Activated CD4-positive, alpha-beta memory T cell treated with anti-CD3 and anti-CD28 coated beads for 36 hours (primary cell): ENCODE results near the gene MYRF. TPM values are rescaled to one million over a fixed set of nuclear protein-coding genes. Genes with fewer than 3 reads are reported as not detected.
A peak's percentile ranks its signal among the peaks of the same experiment; 100 is the strongest.

Source experiments
- CTCF ChIA-PET: fragments of 350-600 bp; sonication (Branson Sonifier 250); formaldehyde crosslinking; loops from one replicate; lab custom pipeline; 2021; ENCODE audit warnings: antibody characterized with exemption, inconsistent platforms; lab: Charles Lee
- POLR2A ChIA-PET: fragments of 350-600 bp; sonication (Branson Sonifier 250); formaldehyde crosslinking; loops from one replicate; lab custom pipeline; 2021; ENCODE audit warnings: antibody characterized with exemption; lab: Charles Lee
- DNase-seq: peaks from one replicate; pipeline ENCODE4 v3.0.0-alpha.2; 2020
- H3K27ac Mint-ChIP-seq: one replicate; pipeline ENCODE4 v1.8.0; 2021; ENCODE audit warnings: mixed read lengths
- H3K27me3 Mint-ChIP-seq: one replicate; pipeline ENCODE4 v1.8.0; 2021; ENCODE audit warnings: mixed read lengths
- H3K36me3 Mint-ChIP-seq: one replicate; pipeline ENCODE4 v1.8.0; 2021; ENCODE audit warnings: mixed read lengths
- H3K4me1 Mint-ChIP-seq: one replicate; pipeline ENCODE4 v1.8.0; 2021; ENCODE audit warnings: low read depth, mixed read lengths
- H3K4me3 Mint-ChIP-seq: one replicate; pipeline ENCODE4 v1.8.0; 2021; ENCODE audit warnings: mild to moderate bottlenecking, mixed read lengths
- H3K9me3 Mint-ChIP-seq: one replicate; pipeline ENCODE4 v1.8.0; 2021; ENCODE audit warnings: mixed read lengths
- intact Hi-C: fragments of 100-400 bp; cut with micrococcal nuclease; formaldehyde crosslinking; loops from one replicate; pipeline ENCODE4 v1.15.1; 2023
- total RNA-seq, 2 experiments: library from RNA; stranded (reverse); gene quantifications; one replicate each; pipeline ENCODE4 v1.2.3, GENCODE V29; 2021

MYRF gene
- total RNA-seq, 2 experiments from 2014 or later, result 1.2 to 1.4 TPM

DNA sequence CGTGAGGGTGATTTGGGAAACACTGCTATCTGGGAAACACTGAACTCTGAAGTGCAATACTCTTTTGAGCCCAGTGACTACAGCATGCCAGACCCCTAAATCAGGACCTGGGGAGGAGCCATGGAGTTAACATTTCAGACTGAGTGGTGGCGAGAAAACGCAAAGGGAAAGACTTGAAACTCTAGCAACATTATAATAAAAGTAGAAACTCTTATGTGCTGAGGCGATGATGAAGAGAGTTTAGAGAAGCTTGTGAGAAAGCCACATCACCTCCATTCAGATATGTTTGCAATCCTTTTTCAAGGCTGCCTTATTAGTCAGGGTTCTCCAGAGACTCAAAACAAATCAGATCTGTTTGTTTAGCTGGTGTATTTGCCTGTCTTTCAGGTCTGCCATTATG, 42.1 kb downstream of the MYRF start:
- Mint-ChIP-seq H3K27me3 (no peaks in the 10 kb centered on the region), H3K4me3 (no peak overlapping the region), H3K27ac (no peak overlapping the region), H3K36me3 (peaks cover 55% of the 10 kb centered on the region), H3K9me3 (no peaks in the 10 kb centered on the region), H3K4me1 (peaks cover 44% of the 10 kb centered on the region)
- POLR2A ChIA-PET, result no interaction called here
- no peak for DNase-seq
- intact Hi-C loops, result loop anchor here (5.0 kb wide), 1 partner anchor 33 kb away; the partner anchor contains the start of gene FADS2
- CTCF ChIA-PET, result interaction anchor here (3.0 to 5.5 kb wide), 2 partner anchors 287 kb away, joined by 14 to 50 read pairs; no protein-coding TSS in a partner anchor

GRCh38 chr11:61795459-61795858, 43.0 kb downstream of the MYRF start:
- intact Hi-C loops, result no loop called here
- peaks cover 38% of the 10 kb centered on the region for H3K4me1 Mint-ChIP-seq
- no peak for DNase-seq
- ChIA-PET CTCF (interaction anchor here (3.9 to 5.5 kb wide), 5 partner anchors 11 to 312 kb away, joined by 20 to 82 read pairs (median 50); partner anchors contain the start of gene FADS1), POLR2A (no interaction called here)
- no peaks in the 10 kb centered on the region for H3K9me3 Mint-ChIP-seq
- no peak overlapping the region for H3K4me3 Mint-ChIP-seq
- peaks cover 52% of the 10 kb centered on the region for H3K36me3 Mint-ChIP-seq
- H3K27ac Mint-ChIP-seq, result no peak overlapping the region
- no peaks in the 10 kb centered on the region for H3K27me3 Mint-ChIP-seq

- no peak overlapping the region for H3K27ac Mint-ChIP-seq
Observed at GRCh38 chr11:61795876-61796526, 43.6 kb downstream of the MYRF start.

DNA sequence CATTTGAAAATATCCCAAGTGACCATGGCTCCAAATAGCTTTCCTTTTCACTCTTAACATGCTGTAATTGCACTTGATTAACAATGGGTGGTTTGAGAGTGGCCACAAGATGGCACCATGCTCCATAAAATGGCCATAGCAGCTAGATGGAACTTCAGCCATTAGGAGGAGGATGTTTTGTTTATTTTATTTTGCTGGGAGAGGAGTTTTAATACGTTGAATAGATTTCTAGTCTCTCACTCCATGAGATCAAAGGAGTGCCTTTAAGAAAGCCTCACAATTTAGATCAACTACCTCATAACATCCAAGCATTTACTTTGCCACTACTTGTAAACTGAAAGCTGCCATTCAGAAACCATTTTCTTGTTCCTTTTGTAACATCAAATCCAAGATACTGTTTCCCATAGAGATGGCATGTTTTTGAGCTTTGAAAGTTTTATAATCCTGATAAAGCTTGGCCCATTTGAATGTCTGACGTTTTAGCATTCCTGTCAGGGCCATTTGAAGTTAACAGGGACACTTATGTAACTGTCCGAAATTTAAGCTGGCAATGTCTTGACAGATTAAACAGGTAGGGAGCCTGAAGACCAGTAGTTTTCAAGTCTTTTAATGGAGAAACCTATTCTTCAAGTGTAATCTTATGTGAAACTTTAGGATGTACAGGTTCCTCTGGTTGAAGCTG, 45.0 kb downstream of the MYRF start:
- peaks cover 55% of the 10 kb centered on the region for H3K36me3 Mint-ChIP-seq
- CTCF ChIA-PET, result interaction anchor here (0.6 to 5.5 kb wide), 38 partner anchors 9 to 542 kb away, joined by 3 to 82 read pairs (median 4); partner anchors contain the start of genes FADS1, FADS2 and FADS3

More at GRCh38 chr11:61795876-61796526, 43.6 kb downstream of the MYRF start:
- Mint-ChIP-seq H3K9me3 (no peaks in the 10 kb centered on the region), H3K27me3 (no peaks in the 10 kb centered on the region), H3K36me3 (peaks cover 53% of the 10 kb centered on the region), H3K4me1 (peaks cover 35% of the 10 kb centered on the region), H3K4me3 (no peak overlapping the region)
- DNase-seq, result no peak
- ChIA-PET POLR2A (interaction anchor here (0.8 kb wide), 1 partner anchor 22 kb away, joined by 3 read pairs; no protein-coding TSS in a partner anchor), CTCF (interaction anchor here (0.9 to 5.5 kb wide), 8 partner anchors 8 to 325 kb away, joined by 3 to 82 read pairs (median 34); partner anchors contain the start of gene FADS1)
- intact Hi-C loops, result loop anchor here (2.0 kb wide), 2 partner anchors 103 to 313 kb away; no protein-coding TSS in a partner anchor

GRCh38 chr11:61799665-61800284, 47.3 kb downstream of the MYRF start:
- Mint-ChIP-seq H3K4me1 (peaks cover 19% of the 10 kb centered on the region), H3K9me3 (no peaks in the 10 kb centered on the region), H3K4me3 (no peak overlapping the region), H3K27me3 (no peaks in the 10 kb centered on the region), H3K27ac (no peak overlapping the region), H3K36me3 (peaks cover 56% of the 10 kb centered on the region)
- no peak for DNase-seq
- ChIA-PET POLR2A (interaction anchor here (1.1 kb wide), 1 partner anchor 15 kb away, joined by 3 read pairs; no protein-coding TSS in a partner anchor), CTCF (interaction anchor here (1.2 to 5.5 kb wide), 5 partner anchors 14 to 308 kb away, joined by 3 to 82 read pairs (median 50); partner anchors contain the start of gene FADS1)
- intact Hi-C loops, result no loop called here

More for the DNA sequence above, 45.0 kb downstream of the MYRF start:
- Mint-ChIP-seq H3K27ac (no peak overlapping the region), H3K27me3 (no peaks in the 10 kb centered on the region), H3K9me3 (no peaks in the 10 kb centered on the region), H3K4me3 (no peak overlapping the region), H3K4me1 (peaks cover 29% of the 10 kb centered on the region)
- peak; percentile 77 for DNase-seq
- intact Hi-C loops, result loop anchor here (1.0 to 2.0 kb wide), 3 partner anchors 101 to 311 kb away; no protein-coding TSS in a partner anchor
- POLR2A ChIA-PET, result interaction anchor here (0.8 to 1.7 kb wide), 5 partner anchors 8 to 32 kb away, joined by 3 to 5 read pairs (median 3); partner anchors contain the start of gene FADS1

DNA sequence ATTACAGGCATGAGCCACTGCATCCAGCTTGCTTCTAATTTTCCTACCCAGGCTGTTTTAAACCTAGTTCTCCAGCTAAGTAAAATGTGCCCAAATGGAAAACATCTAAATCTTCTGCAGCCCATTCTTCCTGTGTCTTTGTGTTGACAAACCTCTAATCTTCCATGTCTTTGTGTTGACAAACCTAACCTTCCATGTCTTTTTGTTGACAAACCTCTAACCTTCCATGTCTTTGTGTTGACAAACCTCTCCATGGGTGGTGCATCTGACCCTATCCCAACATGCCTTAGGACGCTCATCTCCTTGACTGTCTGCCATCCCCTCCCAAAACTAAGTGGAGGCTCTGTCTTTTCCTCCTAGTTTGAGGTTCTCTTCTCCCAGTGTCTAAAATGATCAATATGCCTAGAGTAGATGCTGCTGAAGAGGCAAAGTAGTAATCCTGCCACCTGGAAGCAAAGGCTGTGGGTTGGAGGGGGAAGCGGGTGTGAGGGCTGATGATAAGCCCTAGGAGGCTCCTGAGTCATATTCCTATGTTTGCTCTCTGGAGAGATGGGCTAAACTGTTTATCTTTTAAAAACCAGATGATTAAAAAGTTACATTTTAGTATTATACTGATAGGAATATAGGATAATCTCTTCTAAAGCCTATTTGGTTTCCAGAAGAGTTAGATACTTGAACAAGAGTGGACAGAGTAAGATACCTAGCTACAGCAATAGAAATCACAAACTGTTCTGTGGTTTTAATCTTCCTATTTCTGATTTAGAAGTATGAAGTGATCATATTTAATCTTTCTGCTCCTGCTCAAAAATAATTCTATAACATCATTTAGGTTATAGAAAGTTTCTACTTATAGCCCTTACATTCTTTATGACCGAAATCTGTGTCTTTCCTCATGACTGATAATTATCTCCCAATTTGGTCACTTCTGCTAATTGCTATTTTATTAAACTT, 48.2 kb downstream of the MYRF start:
- intact Hi-C loops, result no loop called here
- no peak overlapping the region for H3K27ac Mint-ChIP-seq
- H3K27me3 Mint-ChIP-seq, result no peaks in the 10 kb centered on the region
- H3K4me1 Mint-ChIP-seq, result peaks cover 13% of the 10 kb centered on the region
- DNase-seq, result no peak
- no peak overlapping the region for H3K4me3 Mint-ChIP-seq
- no peaks in the 10 kb centered on the region for H3K9me3 Mint-ChIP-seq
- peaks cover 48% of the 10 kb centered on the region for H3K36me3 Mint-ChIP-seq
- CTCF ChIA-PET, result interaction anchor here (1.2 to 5.5 kb wide), 5 partner anchors 13 to 307 kb away, joined by 3 to 82 read pairs (median 50); partner anchors contain the start of gene FADS1
- POLR2A ChIA-PET, result interaction anchor here (1.1 to 2.9 kb wide), 2 partner anchors 8 to 14 kb away, joined by 3 to 9 read pairs; partner anchors contain the start of genes FEN1 and TMEM258

DNA sequence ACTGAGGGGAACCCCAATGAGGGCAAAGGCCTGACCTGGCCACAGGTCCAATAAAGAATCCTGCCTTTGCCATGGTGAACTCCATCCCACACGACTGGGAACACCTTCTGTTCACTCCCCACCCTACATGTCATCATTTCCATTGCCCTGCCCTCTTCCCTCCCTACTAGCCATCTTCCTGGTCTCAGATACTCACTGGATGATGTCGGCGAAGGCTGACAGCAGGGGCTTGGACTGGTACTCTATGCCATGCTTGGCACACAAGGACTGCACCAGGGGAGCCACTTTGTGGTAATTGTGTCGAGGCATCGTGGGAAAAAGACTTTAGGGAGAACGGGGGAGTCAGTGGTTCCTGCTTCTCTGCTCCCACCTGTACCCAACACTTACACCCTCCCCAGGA, 50.2 kb downstream of the MYRF start:
- Mint-ChIP-seq H3K9me3 (no peaks in the 10 kb centered on the region), H3K27ac (no peak overlapping the region), H3K27me3 (no peaks in the 10 kb centered on the region), H3K4me1 (peaks cover 2% of the 10 kb centered on the region), H3K36me3 (peaks cover 34% of the 10 kb centered on the region), H3K4me3 (no peak overlapping the region)
- POLR2A ChIA-PET, result interaction anchor here (2.9 kb wide), 1 partner anchor 10 kb away, joined by 9 read pairs; the partner anchor contains the start of genes FEN1 and TMEM258
- CTCF ChIA-PET, result interaction anchor here (1.1 kb wide), 1 partner anchor 27 kb away, joined by 3 read pairs; no protein-coding TSS in a partner anchor
- DNase-seq, result no peak
- intact Hi-C loops, result no loop called here

DNA sequence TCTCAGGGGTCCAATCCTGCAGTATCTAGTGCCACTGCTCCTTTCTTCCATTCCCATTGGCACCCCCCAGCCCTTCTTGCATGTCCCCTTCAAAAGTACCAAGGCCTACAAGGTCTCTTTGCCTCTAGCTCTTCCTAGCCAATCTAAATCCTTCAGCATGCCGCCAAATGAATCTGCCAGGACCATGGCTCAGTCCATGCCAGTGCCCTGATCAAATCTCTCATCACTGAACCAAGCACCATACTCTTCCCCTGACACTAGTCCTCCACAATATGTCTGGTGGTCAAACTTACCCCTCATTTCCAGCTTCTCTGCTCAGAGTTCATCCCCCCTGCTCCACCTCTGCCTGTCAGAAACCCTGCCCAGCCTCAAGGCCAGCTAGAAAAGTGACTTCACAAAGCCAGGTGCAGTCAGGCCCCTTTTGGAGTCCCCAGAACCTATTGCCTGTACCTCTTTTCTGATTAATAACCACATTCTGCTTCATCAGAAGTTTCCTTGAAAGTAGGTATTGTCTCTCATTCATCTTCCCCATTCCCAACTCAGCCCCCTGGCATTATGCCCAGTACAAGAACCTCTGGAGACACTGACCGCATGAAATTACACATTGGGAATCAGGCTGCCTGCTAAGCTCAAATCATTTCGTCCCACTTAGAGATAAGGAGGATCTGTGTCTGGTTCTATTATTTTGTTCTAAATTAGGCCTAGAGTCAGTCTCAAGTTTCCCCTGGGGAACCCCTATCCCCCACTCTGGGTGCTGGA, 51.6 kb downstream of the MYRF start:
- Mint-ChIP-seq H3K27ac (no peak overlapping the region), H3K9me3 (no peaks in the 10 kb centered on the region), H3K27me3 (no peaks in the 10 kb centered on the region), H3K4me1 (no peaks in the 10 kb centered on the region), H3K4me3 (no peak overlapping the region), H3K36me3 (peaks cover 31% of the 10 kb centered on the region)
- no peak for DNase-seq
- intact Hi-C loops, result no loop called here
- ChIA-PET POLR2A (interaction anchor here (0.9 to 1.5 kb wide), 2 partner anchors 12 to 35 kb away, joined by 3 to 6 read pairs; no protein-coding TSS in a partner anchor), CTCF (no interaction called here)

DNA sequence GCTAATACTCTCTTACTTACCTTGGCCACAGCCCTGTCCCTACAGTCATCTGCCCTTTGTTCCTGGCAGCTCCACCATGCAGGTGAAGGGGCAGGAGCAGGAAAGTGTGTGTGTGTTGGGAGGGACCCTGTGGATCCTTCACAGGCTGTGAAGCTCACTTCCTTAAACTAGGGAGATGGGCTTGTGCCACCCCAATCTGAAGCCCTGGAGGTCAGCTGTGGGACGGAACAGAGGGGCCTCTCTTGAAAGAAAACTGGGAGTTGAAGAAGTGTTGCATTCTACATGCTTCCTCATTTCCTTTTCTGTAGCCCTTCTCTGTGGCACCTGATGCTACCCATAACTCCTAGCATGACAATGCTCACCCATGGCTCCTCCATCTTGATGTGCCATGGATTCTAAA, 52.7 kb downstream of the MYRF start:
- peaks cover 31% of the 10 kb centered on the region for H3K36me3 Mint-ChIP-seq
- POLR2A ChIA-PET, result interaction anchor here (0.6 to 1.2 kb wide), 2 partner anchors 8 to 44 kb away, joined by 3 read pairs; no protein-coding TSS in a partner anchor
- CTCF ChIA-PET, result interaction anchor here (1.4 to 3.2 kb wide), 3 partner anchors 8 to 303 kb away, joined by 3 to 20 read pairs (median 5); no protein-coding TSS in a partner anchor

DNA sequence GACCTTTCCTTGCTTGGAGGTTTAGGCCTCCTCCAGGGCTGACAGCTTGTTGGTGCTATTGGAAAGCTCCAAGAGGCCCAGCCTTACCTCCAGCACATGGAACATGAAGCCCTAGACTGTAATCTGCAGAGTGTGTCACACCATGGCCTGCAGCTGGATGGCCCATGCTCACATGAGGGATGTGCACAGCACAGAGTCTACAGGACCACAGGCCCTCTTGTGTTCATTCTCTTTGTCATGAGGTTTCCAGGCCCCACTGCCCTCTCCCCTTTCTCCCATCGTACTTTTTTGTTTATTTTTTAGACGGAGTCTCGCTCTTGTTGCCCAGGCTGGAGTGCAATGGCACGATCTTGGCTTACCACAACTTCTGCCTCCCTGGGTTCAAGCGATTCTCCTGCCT, 54.3 kb downstream of the MYRF start:
- H3K36me3 Mint-ChIP-seq, result peaks cover 28% of the 10 kb centered on the region
- no peaks in the 10 kb centered on the region for H3K9me3 Mint-ChIP-seq
- no peak overlapping the region for H3K27ac Mint-ChIP-seq
- H3K4me1 Mint-ChIP-seq, result no peaks in the 10 kb centered on the region
- ChIA-PET CTCF (interaction anchor here (0.9 to 3.2 kb wide), 4 partner anchors 10 to 301 kb away, joined by 4 to 20 read pairs (median 4); partner anchors contain the start of gene FADS1), POLR2A (no interaction called here)
- H3K4me3 Mint-ChIP-seq, result no peak overlapping the region
- intact Hi-C loops, result no loop called here
- DNase-seq, result no peak
- no peaks in the 10 kb centered on the region for H3K27me3 Mint-ChIP-seq

More for the DNA sequence above, 52.7 kb downstream of the MYRF start:
- no peak for DNase-seq
- H3K9me3 Mint-ChIP-seq, result no peaks in the 10 kb centered on the region
- H3K4me3 Mint-ChIP-seq, result no peak overlapping the region
- intact Hi-C loops, result no loop called here
- H3K27ac Mint-ChIP-seq, result no peak overlapping the region
- no peaks in the 10 kb centered on the region for H3K4me1 Mint-ChIP-seq
- no peaks in the 10 kb centered on the region for H3K27me3 Mint-ChIP-seq
